GM12878 (cell line): ENCODE measurements around the gene SUPT4H1. TPM values are rescaled to one million over a fixed set of nuclear protein-coding genes. Genes with fewer than 3 reads are reported as not detected.

Source experiments
- ATAC-seq: fragments of 200-7000 bp; cut with Tn5 transposase; 3 replicates; pipeline ENCODE4 v1.9.1; 2020; ENCODE audit warnings: mild to moderate bottlenecking, moderate library complexity
- BruUV-seq: library from RNA; stranded (reverse); fragments of 400-500 nt; replicated peaks from 2 replicates; lab custom pipeline; 2021; lab: Mats Ljungman, UMichigan
- CTCF ChIA-PET: fragments of 300-600 bp; sonication (Branson Sonifier 250); formaldehyde crosslinking; extraction: SDS; loops from one replicate; lab custom pipeline; 2021; ENCODE audit warnings: inconsistent platforms; lab: Yijun Ruan, JAX
- POLR2A ChIA-PET: fragments of 350-600 bp; formaldehyde crosslinking; extraction: SDS; loops from one replicate; lab custom pipeline; 2021; ENCODE audit warnings: inconsistent platforms; lab: Charles Lee
- RAD21 ChIA-PET: fragments of 300-600 bp; sonication (Branson Sonifier 250); formaldehyde crosslinking; loops from one replicate; lab custom pipeline; 2023; ENCODE audit warnings: antibody characterized with exemption; ENCODE audit not compliant: unreplicated experiment; lab: Charles Lee
- SMC1A ChIA-PET: fragments of 300-600 bp; sonication (Branson Sonifier 250); formaldehyde crosslinking; loops from one replicate; lab custom pipeline; 2023; ENCODE audit not compliant: unreplicated experiment, uncharacterized antibody; lab: Charles Lee
- DNase-seq: peaks from one replicate; pipeline ENCODE4 v3.0.0-alpha.2; 2011; ENCODE audit warnings: low read depth, low spot score
- FAIRE-seq: peaks from 3 replicates; lab custom pipeline; 2011; peaks lifted over from hg19 to GRCh38; lab: Jason Lieb, UNC
- H2AFZ ChIP-seq: 2 replicates; pipeline ENCODE4 v1.6.0; 2011; ENCODE audit warnings: low read depth, low read length, control low read depth; ENCODE audit not compliant: control insufficient read depth
- H3K27ac ChIP-seq: 2 replicates; pipeline ENCODE4 v1.5.1; 2011; ENCODE audit warnings: control low read depth; ENCODE audit not compliant: control insufficient read depth, insufficient read depth
- H3K27me3 ChIP-seq, 2 experiments: replicated peaks in 1 of 2; 2 replicates each; pipeline versions ENCODE4 v1.6.0 to v1.6.1; 2011; ENCODE audit warnings: low read length in 1 of 2; ENCODE audit not compliant: control insufficient read depth in 2 of 2, insufficient read depth in 2 of 2
- H3K36me3 ChIP-seq, 2 experiments: 2 replicates each; pipeline ENCODE4 v1.5.1; 2011; ENCODE audit warnings: low read length in 1 of 2; ENCODE audit not compliant: control insufficient read depth in 2 of 2, insufficient read depth in 2 of 2
- H3K4me1 ChIP-seq: 2 replicates; pipeline ENCODE4 v1.6.1; 2011; ENCODE audit warnings: mild to moderate bottlenecking, low read length, moderate library complexity, mixed read lengths; ENCODE audit not compliant: control insufficient read depth, insufficient read depth
- H3K4me2 ChIP-seq: 2 replicates; pipeline ENCODE4 v1.6.0; 2011; ENCODE audit warnings: control low read depth; ENCODE audit not compliant: control insufficient read depth, insufficient read depth
- H3K4me3 ChIP-seq: fragments of 200-600 bp; sonication (generic); 2 replicates; pipeline ENCODE4 v1.5.1; 2016
- H3K79me2 ChIP-seq: 2 replicates; pipeline ENCODE4 v1.6.0; 2011; ENCODE audit warnings: low read length; ENCODE audit not compliant: control insufficient read depth, insufficient read depth
- H3K9ac ChIP-seq: 2 replicates; pipeline ENCODE4 v1.8.0; 2011; ENCODE audit warnings: low read length, control low read depth, mixed read lengths; ENCODE audit not compliant: control insufficient read depth, insufficient read depth
- H3K9me3 ChIP-seq: replicated peaks from 3 replicates; pipeline ENCODE4 v1.5.1; 2011; ENCODE audit warnings: mild to moderate bottlenecking, low read length; ENCODE audit not compliant: control insufficient read depth, insufficient read depth
- H4K20me1 ChIP-seq: 2 replicates; pipeline ENCODE4 v1.6.0; 2011; ENCODE audit not compliant: control insufficient read depth, insufficient read depth
- FOS ChIP-seq: IDR thresholded peaks from 3 replicates; pipeline ENCODE4 v1.6.1; 2011; ENCODE audit warnings: borderline replicate concordance; ENCODE audit not compliant: insufficient read length; ENCODE audit errors: extremely low read depth
- FOXK2 ChIP-seq: fragments of 450-650 bp; IDR thresholded peaks from 2 replicates; pipeline ENCODE4 v1.6.1; 2017; ENCODE audit warnings: mild to moderate bottlenecking, moderate library complexity
- HDAC2 ChIP-seq: fragments of 200-600 bp; sonication (generic); IDR thresholded peaks from 2 replicates; pipeline ENCODE4 v1.6.1; 2017
- RAD21 ChIP-seq: IDR thresholded peaks from 2 replicates; pipeline ENCODE4 v1.6.1; 2011; ENCODE audit warnings: mild to moderate bottlenecking, low read depth, low read length, moderate library complexity; ENCODE audit not compliant: insufficient read depth
- SUZ12 ChIP-seq: fragments of 200-600 bp; sonication (generic); IDR thresholded peaks from one replicate; pipeline ENCODE4 v1.6.1; 2018; ENCODE audit warnings: antibody characterized with exemption, mild to moderate bottlenecking; ENCODE audit not compliant: unreplicated experiment
- WRNIP1 ChIP-seq: IDR thresholded peaks from 2 replicates; pipeline ENCODE4 v1.6.1; 2011; ENCODE audit warnings: low read depth, low read length, improper control_type of control experiment, borderline replicate concordance
- WGBS: methylation state at CpG from one replicate; pipeline ENCODE4 v1.1.6; 2016; ENCODE audit warnings: low lambda C conversion rate; ENCODE audit not compliant: insufficient replicate concordance, insufficient coverage; ENCODE audit errors: missing lambda C conversion rate; 5-methylcytosine and 5-hydroxymethylcytosine counted together
- in situ Hi-C: fragments of 300-500 bp; cut with MboI; formaldehyde crosslinking; loops from 9 replicates; pipeline ENCODE4 v1.14.3; 2018; ENCODE audit warnings: mixed read lengths
- intact Hi-C: fragments of 100-400 bp; cut with micrococcal nuclease; formaldehyde crosslinking; loops from one replicate; pipeline ENCODE4 v1.14.2; 2022; ENCODE audit not compliant: unreplicated experiment
- polyA plus RNA-seq, 11 experiments: library from polyadenylated mRNA; depleted of rRNA in 4 of 11; unstranded in 6 of 11; stranded (reverse) in 5 of 11; fragments of >200 nt; fragmentation: Nextera tagmentation in 4 of 11; fragmentation: Illumina TruSeq in 1 of 11; extraction: Ambion mirVana in 4 of 11; extraction: Trizol in 1 of 11; gene quantifications; 1 replicate in 1 of 11; 2 replicates in 10 of 11; pipeline versions ENCODE4 v1.2.1 to v1.2.3, GENCODE V29; 2011 to 2016; ENCODE audit warnings: inconsistent platforms in 2 of 11, missing spikeins in 2 of 11, low read depth in 1 of 11
- total RNA-seq, 4 experiments: library from RNA; depleted of rRNA in 3 of 4; stranded (reverse); fragments of >200 nt in 3 of 4; fragmentation: Illumina TruSeq in 1 of 4; extraction: Trizol in 1 of 4; gene quantifications; 2 replicates each; pipeline versions ENCODE4 v1.2.1 to v1.2.3, GENCODE V29; 2013 to 2021
- TF ChIP-seq, protein P1 (sequence below): fragments of 450-650 bp; IDR thresholded peaks from 2 replicates; pipeline ENCODE4 v1.6.1; 2016; ENCODE audit warnings: mild to moderate bottlenecking
- TF ChIP-seq, protein P2 (sequence below): IDR thresholded peaks from 2 replicates; pipeline ENCODE4 v1.6.1; 2012; ENCODE audit warnings: low read depth, low read length, improper control_type of control experiment
- TF ChIP-seq, protein P3 (sequence below): IDR thresholded peaks from 2 replicates; pipeline ENCODE4 v1.6.1; 2012; ENCODE audit warnings: low read depth, low read length, improper control_type of control experiment

The SUPT4H1 gene
- total and polyA plus RNA-seq, 10 of the 15 experiments (the other 5 are each of a cell fraction or from before 2014, with no cell fraction given): 83.8 to 293 (median 128) TPM

DNA sequence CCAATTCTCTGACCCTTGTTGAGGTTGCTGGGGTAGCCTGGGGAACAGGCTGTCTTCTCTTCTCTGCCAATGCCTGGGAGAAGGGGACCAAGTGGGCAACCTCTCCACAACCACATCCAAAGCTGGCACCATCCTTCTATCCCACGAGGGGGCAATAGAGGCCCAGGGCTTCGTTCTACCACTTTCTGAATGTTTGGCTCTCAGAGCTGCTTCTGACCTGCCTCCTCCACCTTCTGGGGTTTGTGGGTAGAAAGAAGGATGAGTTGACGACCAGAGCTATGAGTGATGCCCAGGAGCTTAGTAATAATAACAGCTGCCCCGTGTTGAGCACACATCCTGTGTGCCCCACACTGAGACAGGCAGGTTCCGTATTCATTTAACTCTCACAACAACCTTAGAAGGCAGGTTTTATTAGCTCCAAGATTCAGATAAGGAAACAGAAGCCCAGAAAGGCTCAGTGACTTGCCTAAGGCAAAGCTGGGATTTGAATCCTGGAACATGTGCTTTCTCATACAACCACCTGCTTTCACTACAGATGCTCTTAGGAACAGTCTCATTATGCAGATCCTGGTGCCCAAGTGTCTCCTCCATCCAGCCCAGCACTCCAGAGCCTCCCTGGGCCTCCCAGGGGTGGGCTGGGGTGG is 34.5 kb downstream of the SUPT4H1 start (continued):
- TF ChIP-seq, protein P1, sequence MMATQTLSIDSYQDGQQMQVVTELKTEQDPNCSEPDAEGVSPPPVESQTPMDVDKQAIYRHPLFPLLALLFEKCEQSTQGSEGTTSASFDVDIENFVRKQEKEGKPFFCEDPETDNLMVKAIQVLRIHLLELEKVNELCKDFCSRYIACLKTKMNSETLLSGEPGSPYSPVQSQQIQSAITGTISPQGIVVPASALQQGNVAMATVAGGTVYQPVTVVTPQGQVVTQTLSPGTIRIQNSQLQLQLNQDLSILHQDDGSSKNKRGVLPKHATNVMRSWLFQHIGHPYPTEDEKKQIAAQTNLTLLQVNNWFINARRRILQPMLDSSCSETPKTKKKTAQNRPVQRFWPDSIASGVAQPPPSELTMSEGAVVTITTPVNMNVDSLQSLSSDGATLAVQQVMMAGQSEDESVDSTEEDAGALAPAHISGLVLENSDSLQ: peak; percentile 63; the same call in 1 of the 2 replicates

DNA sequence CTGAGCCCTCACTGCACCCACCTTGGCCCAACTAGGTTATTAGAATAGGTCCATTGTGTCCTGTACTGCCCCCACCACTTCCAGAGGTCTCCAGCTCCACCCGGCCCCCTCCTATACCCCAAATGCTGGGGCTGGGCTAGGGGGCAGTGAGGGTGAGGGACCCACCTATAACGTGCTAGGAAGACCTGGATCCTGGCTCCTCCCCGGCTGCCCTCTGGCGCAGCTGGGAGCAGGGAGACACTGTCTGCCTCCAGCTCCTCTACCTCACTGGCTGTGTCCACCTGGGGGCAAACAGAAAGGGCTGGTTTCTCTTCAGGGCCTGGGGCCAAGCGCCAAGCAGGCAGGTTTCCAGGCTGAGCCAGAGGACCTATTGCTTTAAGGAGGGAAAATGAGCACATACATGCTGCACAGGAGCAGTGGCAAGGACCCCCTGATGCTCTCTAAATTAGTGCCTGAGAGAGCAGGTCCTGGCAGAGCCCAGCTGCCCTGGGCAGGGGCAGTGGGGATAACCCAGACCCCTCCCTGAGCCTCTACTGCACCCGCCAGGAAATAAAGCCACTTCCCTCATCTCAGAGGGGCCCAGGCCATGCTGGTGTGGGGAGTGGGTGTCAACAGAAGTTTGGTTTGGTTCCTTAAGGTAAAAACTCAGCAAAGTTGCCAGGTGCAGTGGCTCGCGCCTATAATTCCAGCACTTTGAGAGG is 35.6 kb downstream of the SUPT4H1 start:
- RAD21 ChIA-PET: interaction anchor here (1.0 to 10.9 kb wide), 15 partner anchors 9 to 202 kb away, joined by 3 to 227 read pairs (median 12); partner anchors contain the start of genes RNF43, SUPT4H1 and TSPOAP1
- Histone ChIP-seq H3K79me2 (no peaks in the 10 kb centered on the region), H3K9ac (no peak overlapping the region), H4K20me1 (no peaks in the 10 kb centered on the region), H3K27me3 (no peaks in the 10 kb centered on the region), H3K9me3 (no peaks in the 10 kb centered on the region), H3K4me2 (no peak overlapping the region), H3K4me1 (peaks cover 7% of the 10 kb centered on the region), H2AFZ (no peak overlapping the region), H3K27ac (no peak overlapping the region)
- in situ Hi-C loops: loop anchor here (5.0 kb wide), 1 partner anchor 131 kb away; no protein-coding TSS in a partner anchor
- POLR2A ChIA-PET: interaction anchor here (0.7 to 1.6 kb wide), 7 partner anchors 11 to 198 kb away, joined by 3 to 10 read pairs (median 4); partner anchors contain the start of gene MTMR4
- SMC1A ChIA-PET: interaction anchor here (1.0 to 12.9 kb wide), 21 partner anchors 11 to 309 kb away, joined by 3 to 249 read pairs (median 9); partner anchors contain the start of genes RNF43, SUPT4H1 and TSPOAP1
- FAIRE-seq (no peak), ATAC-seq (no peak), DNase-seq (no peak)
- CTCF ChIA-PET: interaction anchor here (0.7 to 6.5 kb wide), 30 partner anchors 11 to 198 kb away, joined by 3 to 163 read pairs (median 8); partner anchors contain the start of genes MTMR4, RNF43, SUPT4H1 and TSPOAP1
- BruUV-seq: no TSS peak
- TF ChIP-seq WRNIP1 (no peak), FOS (no peak), RAD21 (no peak), HDAC2 (no peak), SUZ12 (no peak), FOXK2 (no peak)
- TF ChIP-seq, protein P2, sequence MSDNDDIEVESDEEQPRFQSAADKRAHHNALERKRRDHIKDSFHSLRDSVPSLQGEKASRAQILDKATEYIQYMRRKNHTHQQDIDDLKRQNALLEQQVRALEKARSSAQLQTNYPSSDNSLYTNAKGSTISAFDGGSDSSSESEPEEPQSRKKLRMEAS: no peak
- TF ChIP-seq, protein P3, sequence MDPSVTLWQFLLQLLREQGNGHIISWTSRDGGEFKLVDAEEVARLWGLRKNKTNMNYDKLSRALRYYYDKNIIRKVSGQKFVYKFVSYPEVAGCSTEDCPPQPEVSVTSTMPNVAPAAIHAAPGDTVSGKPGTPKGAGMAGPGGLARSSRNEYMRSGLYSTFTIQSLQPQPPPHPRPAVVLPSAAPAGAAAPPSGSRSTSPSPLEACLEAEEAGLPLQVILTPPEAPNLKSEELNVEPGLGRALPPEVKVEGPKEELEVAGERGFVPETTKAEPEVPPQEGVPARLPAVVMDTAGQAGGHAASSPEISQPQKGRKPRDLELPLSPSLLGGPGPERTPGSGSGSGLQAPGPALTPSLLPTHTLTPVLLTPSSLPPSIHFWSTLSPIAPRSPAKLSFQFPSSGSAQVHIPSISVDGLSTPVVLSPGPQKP: no peak
- TF ChIP-seq, all 136 proteins: peak for 0
- Histone ChIP-seq H3K4me3 (no peak overlapping the region), H3K36me3 (no peaks in the 10 kb centered on the region)
- intact Hi-C loops: no loop called here
- WGBS: 67% methylated on average over 8 of the region's 8 CpGs
